HG03469 (cell line): ENCODE data around the gene C2CD4D.

Source experiments
- ATAC-seq: cut with Tn5 transposase; IDR thresholded peaks from one replicate; pipeline ENCODE4 v1.9.1; 2021; ENCODE audit warnings: mild to moderate bottlenecking, moderate library complexity, moderate number of reproducible peaks; ENCODE audit not compliant: unreplicated experiment

The C2CD4D gene

GRCh38 chr1:151835596-151835995 is 4.0 kb downstream of the C2CD4D start:
- ATAC-seq: no peak

- ATAC-seq: no peak
Measured at GRCh38 chr1:151834239-151834638, 5.4 kb downstream of the C2CD4D start.

- no peak for ATAC-seq
Measured at GRCh38 chr1:151833172-151833900, 6.3 kb downstream of the C2CD4D start.

- ATAC-seq: no peak
Measured at GRCh38 chr1:151832318-151832980, 7.2 kb downstream of the C2CD4D start.

- no peak for ATAC-seq
Measured at GRCh38 chr1:151831605-151832004, 8.0 kb downstream of the C2CD4D start, which contains the start of gene RORC. TSS of gene RORC (minus strand) at chr1:151831802. CDS start at chr1:151831764, 38 bp downstream.

- ATAC-seq: no peak
Measured at GRCh38 chr1:151831256-151831591, 8.4 kb downstream of the C2CD4D start.

- no peak for ATAC-seq
Measured at GRCh38 chr1:151830055-151830454, 9.6 kb downstream of the C2CD4D start.

- no peak for ATAC-seq
Measured at GRCh38 chr1:151829352-151830046, 10.1 kb downstream of the C2CD4D start.

GRCh38 chr1:151828921-151829320 is 10.7 kb downstream of the C2CD4D start:
- ATAC-seq: no peak

GRCh38 chr1:151827853-151828252 is 11.8 kb downstream of the C2CD4D start:
- ATAC-seq: no peak

- no peak for ATAC-seq
Measured at GRCh38 chr1:151825751-151826660, 13.6 kb downstream of the C2CD4D start.

GRCh38 chr1:151825204-151825603 is 14.4 kb downstream of the C2CD4D start:
- no peak for ATAC-seq

GRCh38 chr1:151823175-151823574 is 16.4 kb downstream of the C2CD4D start:
- no peak for ATAC-seq

- ATAC-seq: no peak
Measured at GRCh38 chr1:151822404-151822803, 17.2 kb downstream of the C2CD4D start.

GRCh38 chr1:151820940-151821339 is 18.7 kb downstream of the C2CD4D start:
- ATAC-seq: no peak

- ATAC-seq: no peak
Measured at GRCh38 chr1:151819976-151820623, 19.5 kb downstream of the C2CD4D start.

- ATAC-seq: no peak
Measured at GRCh38 chr1:151819227-151819835, 20.3 kb downstream of the C2CD4D start.

- ATAC-seq: no peak
Measured at GRCh38 chr1:151817353-151817730, 22.3 kb downstream of the C2CD4D start.

GRCh38 chr1:151816548-151817352 is 22.9 kb downstream of the C2CD4D start:
- no peak for ATAC-seq
